Measurements from ENCODE around the gene GATA5.

Gene GATA5

DNA sequence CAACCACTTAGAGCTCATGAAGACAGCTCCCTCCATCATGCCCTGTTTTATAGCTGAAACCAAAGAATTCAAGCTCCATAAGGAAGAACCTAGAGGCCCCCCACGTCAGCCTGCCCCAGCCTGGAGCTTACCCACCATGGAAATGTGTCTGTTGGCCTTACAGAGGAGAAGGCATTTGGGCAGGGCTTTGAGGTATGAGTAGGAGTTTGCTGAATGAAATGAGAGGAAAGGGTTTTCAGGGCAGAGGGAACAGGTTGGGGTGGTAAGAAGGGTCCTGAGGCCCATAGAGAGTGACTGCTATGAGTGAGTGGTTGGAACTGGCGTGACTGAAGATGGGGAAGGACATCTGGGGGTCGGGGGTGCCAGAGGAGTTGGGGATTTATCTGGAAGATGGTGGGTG, 12.7 kb upstream of the GATA5 start:
- no peaks in the 10 kb centered on the region for H3K9me3 Mint-ChIP-seq
- H3K4me3 Mint-ChIP-seq: no peak overlapping the region
- no peak overlapping the region for H3K27ac Mint-ChIP-seq
- H3K27me3 Mint-ChIP-seq: peaks cover 26% of the 10 kb centered on the region
- no peaks in the 10 kb centered on the region for H3K4me1 Mint-ChIP-seq
- DNase-seq (ENCODE audit: low spot score in 2 of 2) (no peak), ATAC-seq (ENCODE audit: low read depth) (no peak)
- no peaks in the 10 kb centered on the region for H3K36me3 Mint-ChIP-seq

DNA sequence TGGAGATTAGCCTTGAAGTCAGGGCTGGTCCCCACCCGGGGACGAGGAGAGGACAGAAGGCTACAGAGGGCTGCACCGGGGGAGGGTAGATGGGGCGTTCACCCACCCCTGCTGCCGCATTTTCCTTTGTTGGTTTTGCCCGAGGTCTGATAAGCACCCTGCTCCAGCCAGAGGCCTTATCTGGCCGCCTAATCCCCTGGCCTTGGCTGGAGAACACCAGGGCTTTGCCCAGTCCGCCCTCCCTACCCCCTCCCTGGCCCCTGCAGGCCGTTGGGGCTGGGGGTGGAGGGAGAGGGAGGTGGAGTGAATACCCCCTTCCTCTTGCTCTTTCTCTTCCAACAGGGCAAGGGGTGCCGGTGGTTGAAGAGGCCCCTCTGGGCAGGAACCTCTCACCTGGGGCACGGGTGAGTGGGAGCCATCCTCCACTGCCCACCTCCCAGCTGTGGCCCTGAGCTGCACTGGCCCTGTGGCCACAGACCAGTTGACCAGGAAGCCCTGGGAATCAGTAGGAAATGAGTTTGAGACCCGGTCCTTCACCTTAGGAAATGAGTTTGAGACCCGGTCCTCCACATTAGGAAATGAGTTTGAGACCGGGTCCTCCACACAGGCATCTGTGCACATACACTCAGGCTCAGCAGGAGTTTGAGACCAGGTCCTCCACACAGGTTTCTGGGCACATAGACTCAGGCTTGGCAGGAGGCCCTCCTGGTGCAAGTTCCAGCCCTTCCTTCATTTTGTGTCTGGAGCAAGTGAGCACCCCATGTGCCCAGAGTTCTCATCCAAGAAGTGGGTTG, 12.0 kb upstream of the GATA5 start:
- Mint-ChIP-seq H3K36me3 (no peaks in the 10 kb centered on the region), H3K4me3 (no peak overlapping the region), H3K27ac (no peak overlapping the region), H3K9me3 (no peaks in the 10 kb centered on the region), H3K27me3 (peaks cover 28% of the 10 kb centered on the region), H3K4me1 (no peaks in the 10 kb centered on the region)
- DNase-seq (ENCODE audit: low spot score in 2 of 2): no peak
- ATAC-seq (ENCODE audit: low read depth): no peak

DNA sequence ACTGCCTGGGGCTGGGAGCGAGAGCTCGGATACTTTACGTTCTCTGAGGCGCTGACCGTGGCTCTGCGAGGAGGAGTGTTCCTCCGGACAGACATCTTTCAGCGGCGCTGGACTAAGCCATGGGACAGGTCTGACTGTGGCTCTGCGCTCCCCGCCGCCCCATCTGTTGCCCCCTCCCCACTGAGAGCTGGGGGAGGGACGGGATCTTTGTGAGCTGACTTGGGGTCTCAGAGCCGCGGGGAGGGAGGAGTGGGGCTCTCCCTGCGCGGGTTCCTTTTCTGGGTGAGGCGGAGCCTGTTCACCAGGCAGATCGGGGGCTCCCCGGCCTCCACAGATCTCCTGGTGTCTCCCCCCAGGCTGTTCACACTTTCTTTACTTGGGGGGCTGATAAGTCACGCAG, 11.3 kb upstream of the GATA5 start:
- Mint-ChIP-seq H3K4me3 (no peak overlapping the region), H3K36me3 (no peaks in the 10 kb centered on the region), H3K27me3 (peaks cover 24% of the 10 kb centered on the region), H3K9me3 (no peaks in the 10 kb centered on the region), H3K4me1 (peaks cover 3% of the 10 kb centered on the region), H3K27ac (no peak overlapping the region)
- no peak for DNase-seq (ENCODE audit: low spot score in 2 of 2)
- no peak for ATAC-seq (ENCODE audit: low read depth)

DNA sequence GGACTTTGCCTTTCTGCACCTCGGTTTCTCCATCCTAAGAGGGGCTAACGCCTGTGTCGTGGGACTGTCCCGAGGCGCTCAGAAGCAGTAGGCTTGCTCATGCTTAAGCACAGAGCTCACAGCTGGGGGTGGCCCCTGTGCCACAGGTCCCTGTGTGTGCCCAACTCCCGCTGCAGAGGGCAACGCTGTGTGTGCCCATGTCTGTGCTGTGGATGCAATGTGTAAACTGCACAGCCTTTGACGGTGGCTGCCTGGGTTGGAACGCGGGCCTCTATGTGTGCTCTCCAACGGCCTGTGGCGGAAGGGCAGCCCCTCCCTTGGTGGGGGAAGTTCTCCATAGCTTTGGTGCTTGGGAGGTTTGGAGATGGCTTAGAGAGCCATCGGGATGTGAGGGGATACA, 10.7 kb upstream of the GATA5 start:
- H3K9me3 Mint-ChIP-seq: no peaks in the 10 kb centered on the region
- peaks cover 23% of the 10 kb centered on the region for H3K27me3 Mint-ChIP-seq
- no peak overlapping the region for H3K4me3 Mint-ChIP-seq
- ATAC-seq (ENCODE audit: low read depth): no peak
- no peaks in the 10 kb centered on the region for H3K36me3 Mint-ChIP-seq
- peaks cover 3% of the 10 kb centered on the region for H3K4me1 Mint-ChIP-seq
- no peak for DNase-seq (ENCODE audit: low spot score in 2 of 2)
- no peak overlapping the region for H3K27ac Mint-ChIP-seq

DNA sequence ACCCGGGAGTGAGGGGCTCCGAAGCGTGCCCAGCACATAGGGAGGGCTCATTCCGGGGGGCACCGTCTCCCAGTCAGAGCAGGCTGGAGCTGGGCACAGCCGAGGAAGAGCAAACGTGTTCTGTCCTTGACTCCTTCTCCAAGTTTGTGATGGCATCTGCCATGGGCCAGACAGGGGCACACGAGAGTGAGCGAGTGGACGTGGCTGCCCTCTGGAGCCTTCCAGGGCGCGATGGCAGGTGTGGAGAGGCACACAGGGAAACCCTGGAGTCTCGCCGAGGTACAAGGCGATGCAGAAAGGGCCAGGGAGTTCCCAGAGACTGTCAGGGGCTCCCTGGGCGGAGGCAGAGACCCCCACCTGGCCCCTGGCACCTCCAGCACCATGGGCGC, 9.9 kb upstream of the GATA5 start:
- H3K9me3 Mint-ChIP-seq: no peaks in the 10 kb centered on the region
- H3K27ac Mint-ChIP-seq: no peak overlapping the region
- DNase-seq (ENCODE audit: low spot score in 2 of 2) (no peak), ATAC-seq (ENCODE audit: low read depth) (no peak)
- H3K4me1 Mint-ChIP-seq: peaks cover 3% of the 10 kb centered on the region
- no peak overlapping the region for H3K4me3 Mint-ChIP-seq
- peaks cover 22% of the 10 kb centered on the region for H3K27me3 Mint-ChIP-seq
- no peaks in the 10 kb centered on the region for H3K36me3 Mint-ChIP-seq

DNA sequence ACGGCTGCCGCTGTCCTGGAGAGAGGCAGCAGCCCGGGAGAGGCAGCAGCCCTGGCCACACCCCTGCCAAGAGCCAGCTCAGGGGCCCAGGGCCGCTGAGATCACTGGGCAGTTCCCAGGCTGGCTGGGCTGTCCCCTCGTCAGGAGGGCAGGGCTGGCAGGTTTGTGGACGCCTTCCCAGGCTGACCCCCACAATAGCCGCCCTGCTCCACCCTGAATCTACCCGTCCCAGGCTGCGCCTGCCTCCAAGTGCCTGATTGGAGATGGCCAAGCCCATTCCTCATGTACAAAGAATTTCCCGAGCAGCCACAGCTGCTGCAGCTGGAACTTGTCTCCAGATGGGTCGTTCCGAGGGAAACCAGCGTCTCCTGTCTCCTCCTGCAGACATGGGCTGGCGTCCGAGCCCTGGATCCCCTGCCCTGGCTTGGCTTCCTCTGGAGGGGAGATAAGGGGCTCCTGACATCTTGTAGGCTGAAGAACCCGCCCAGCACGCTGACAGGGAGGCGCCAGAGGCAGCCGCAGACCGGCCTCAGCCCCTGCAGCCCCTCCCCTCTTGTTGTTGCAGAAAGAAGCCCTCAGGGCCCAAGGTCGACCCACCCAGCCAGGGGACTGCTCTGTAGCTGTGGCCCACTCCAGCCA, 9.4 kb upstream of the GATA5 start:
- H3K27ac Mint-ChIP-seq: no peak overlapping the region
- no peaks in the 10 kb centered on the region for H3K36me3 Mint-ChIP-seq
- peaks cover 3% of the 10 kb centered on the region for H3K4me1 Mint-ChIP-seq
- H3K9me3 Mint-ChIP-seq: no peaks in the 10 kb centered on the region
- ATAC-seq (ENCODE audit: low read depth) (no peak), DNase-seq (ENCODE audit: low spot score in 2 of 2) (no peak)
- H3K4me3 Mint-ChIP-seq: no peak overlapping the region
- H3K27me3 Mint-ChIP-seq: peaks cover 22% of the 10 kb centered on the region

- no peak overlapping the region for H3K4me3 Mint-ChIP-seq
- ATAC-seq (ENCODE audit: low read depth): no peak
These were observed 8.7 kb upstream of the GATA5 start for GRCh38 chr20:62484478-62484877.

DNA sequence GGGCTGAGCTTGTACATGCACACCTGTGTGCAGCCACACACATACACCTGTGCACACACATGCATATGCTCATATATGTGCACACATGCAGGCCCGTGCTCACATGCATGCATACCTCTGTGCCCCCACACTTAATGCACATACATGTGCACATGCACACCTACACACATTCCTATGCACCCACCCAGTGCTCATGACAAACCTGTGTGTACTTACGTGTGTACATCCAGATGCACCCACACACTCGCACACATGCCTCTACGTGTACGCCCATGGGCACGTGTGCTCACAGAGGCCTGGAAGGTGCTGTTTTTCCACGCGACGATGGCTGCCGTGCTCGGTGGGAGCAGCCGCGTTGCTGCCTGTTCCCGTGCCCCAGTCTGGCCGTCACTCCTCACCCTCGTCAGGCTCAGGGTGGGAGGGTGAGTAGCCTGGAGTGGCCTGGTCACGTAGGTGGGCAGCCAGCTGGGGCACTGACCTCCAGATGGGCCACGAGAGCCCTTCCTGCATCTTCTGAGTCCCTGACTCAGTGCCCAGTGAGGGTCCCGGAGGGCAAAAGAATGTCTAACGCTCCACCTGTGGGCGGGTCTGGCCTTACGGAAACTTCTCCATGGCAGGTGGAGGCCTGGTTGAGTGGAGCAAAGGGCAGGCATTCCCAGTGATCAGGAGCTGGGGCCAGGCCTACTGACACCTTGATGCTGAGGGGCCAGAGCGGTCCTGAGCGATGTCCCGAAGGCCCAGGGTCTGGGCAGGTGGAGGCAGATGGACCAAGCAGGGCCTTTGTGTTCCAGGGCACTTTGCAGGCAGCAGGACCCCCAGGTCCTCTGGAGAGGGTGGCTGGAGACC, 8.0 kb upstream of the GATA5 start:
- DNase-seq (ENCODE audit: low spot score in 2 of 2): no peak
- Mint-ChIP-seq H3K4me3 (no peak overlapping the region), H3K9me3 (no peaks in the 10 kb centered on the region), H3K27me3 (peaks cover 30% of the 10 kb centered on the region), H3K27ac (no peak overlapping the region), H3K36me3 (no peaks in the 10 kb centered on the region), H3K4me1 (peaks cover 7% of the 10 kb centered on the region)
- ATAC-seq (ENCODE audit: low read depth): no peak

More at GRCh38 chr20:62484478-62484877, 8.7 kb upstream of the GATA5 start:
- Mint-ChIP-seq H3K27ac (no peak overlapping the region), H3K4me1 (peaks cover 3% of the 10 kb centered on the region), H3K27me3 (peaks cover 27% of the 10 kb centered on the region), H3K36me3 (no peaks in the 10 kb centered on the region), H3K9me3 (no peaks in the 10 kb centered on the region)
- no peak for DNase-seq (ENCODE audit: low spot score in 2 of 2)

DNA sequence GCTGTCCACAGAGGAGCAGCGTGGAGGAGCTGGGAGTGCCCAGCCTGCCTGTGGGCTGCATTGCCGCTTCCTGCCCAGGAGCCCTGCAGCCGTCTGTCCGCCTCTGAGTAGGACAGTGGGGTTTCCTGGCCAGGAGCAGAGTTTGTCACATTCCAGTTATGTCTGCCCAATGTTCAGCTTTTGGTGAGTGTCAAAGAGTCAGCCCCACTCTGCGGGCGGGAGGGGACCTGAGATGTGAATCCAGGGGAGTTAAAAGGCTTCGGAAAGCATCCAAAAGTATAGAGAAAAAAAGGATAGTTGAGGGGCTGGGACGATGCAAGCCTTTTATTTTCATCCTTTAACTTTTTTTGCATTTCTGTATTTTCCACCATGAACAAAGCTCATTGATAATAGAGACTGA, 7.2 kb upstream of the GATA5 start:
- Mint-ChIP-seq H3K36me3 (no peaks in the 10 kb centered on the region), H3K27me3 (peaks cover 32% of the 10 kb centered on the region), H3K9me3 (no peaks in the 10 kb centered on the region), H3K4me3 (no peak overlapping the region), H3K4me1 (peaks cover 7% of the 10 kb centered on the region), H3K27ac (no peak overlapping the region)
- no peak for DNase-seq (ENCODE audit: low spot score in 2 of 2)
- ATAC-seq (ENCODE audit: low read depth): no peak

DNA sequence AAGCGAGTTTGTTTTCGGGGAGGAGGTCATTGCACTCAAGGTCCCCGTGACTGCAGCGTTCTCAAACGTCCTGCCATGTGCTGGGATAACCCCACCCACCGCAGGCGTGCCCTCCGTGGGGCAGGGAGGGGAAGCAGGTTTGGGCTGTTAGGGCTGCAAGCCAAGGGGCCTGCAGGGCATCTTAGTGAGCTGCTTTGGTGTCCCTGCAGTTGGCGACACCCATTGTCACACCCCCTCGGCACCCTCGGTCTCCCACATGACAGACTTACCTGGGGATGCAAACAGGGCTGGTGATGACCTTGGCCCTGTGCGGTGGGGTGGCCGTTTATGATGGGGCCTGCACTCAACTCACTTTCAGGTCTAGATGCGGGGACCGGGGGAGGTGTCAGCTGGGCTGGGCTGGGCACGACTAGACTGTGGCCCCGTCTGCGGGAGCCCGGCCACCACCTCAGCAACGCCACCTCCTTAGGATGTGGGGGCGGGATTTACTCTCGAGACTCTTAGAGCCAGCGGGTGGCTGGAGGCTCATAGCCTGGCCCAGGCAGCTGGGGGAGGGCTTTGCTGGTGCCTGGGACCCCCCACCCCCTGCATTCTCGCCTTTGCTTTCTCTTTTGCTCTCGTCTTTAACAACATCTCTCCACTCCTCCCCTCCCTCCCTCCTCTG, 6.5 kb upstream of the GATA5 start:
- H3K4me1 Mint-ChIP-seq: peaks cover 7% of the 10 kb centered on the region
- ATAC-seq (ENCODE audit: low read depth) (peak; percentile 26), DNase-seq (ENCODE audit: low spot score in 2 of 2) (no peak)
- H3K36me3 Mint-ChIP-seq: no peaks in the 10 kb centered on the region
- no peak overlapping the region for H3K4me3 Mint-ChIP-seq
- H3K27ac Mint-ChIP-seq: no peak overlapping the region
- no peaks in the 10 kb centered on the region for H3K9me3 Mint-ChIP-seq
- H3K27me3 Mint-ChIP-seq: peaks cover 37% of the 10 kb centered on the region

DNA sequence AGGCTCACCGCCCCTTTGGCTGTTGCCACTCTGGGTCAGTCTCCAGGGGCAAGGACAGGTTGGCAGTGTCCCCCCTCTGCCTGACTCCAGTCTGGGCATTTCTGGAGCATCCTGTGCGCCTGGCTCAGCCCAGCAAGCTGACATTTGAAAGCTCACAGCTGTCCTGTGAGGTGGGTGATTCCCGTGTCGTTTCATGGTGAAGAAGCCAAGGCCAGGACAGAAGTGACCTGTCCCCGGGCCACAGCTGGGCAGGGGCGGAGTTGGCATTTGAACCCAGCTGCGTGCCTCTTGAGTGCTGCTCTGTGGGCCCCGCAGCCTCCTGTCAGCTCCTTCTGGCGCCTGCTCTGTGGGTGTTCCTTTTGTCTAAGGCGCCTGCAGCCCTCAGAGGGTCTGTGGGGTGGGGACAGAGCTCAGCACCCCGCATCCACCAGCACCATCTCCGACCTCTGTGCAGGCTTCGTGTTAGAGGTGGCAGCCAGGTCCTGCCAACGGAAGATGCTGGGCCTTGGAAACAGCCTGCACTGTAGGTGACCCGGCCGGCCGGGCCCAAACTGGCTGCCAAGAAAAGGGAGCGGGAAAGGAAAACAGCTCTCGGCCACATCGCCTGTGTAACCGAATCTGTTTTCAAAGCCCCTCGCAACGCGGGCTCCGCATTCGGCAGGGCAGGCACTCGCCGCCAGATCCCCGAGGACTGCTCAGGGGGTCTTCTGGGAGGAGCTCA, 5.8 kb upstream of the GATA5 start:
- Mint-ChIP-seq H3K36me3 (peaks cover 2% of the 10 kb centered on the region), H3K9me3 (no peaks in the 10 kb centered on the region), H3K4me3 (no peak overlapping the region), H3K27ac (no peak overlapping the region), H3K27me3 (peaks cover 36% of the 10 kb centered on the region), H3K4me1 (peaks cover 11% of the 10 kb centered on the region)
- no peak for ATAC-seq (ENCODE audit: low read depth)
- no peak for DNase-seq (ENCODE audit: low spot score in 2 of 2)

DNA sequence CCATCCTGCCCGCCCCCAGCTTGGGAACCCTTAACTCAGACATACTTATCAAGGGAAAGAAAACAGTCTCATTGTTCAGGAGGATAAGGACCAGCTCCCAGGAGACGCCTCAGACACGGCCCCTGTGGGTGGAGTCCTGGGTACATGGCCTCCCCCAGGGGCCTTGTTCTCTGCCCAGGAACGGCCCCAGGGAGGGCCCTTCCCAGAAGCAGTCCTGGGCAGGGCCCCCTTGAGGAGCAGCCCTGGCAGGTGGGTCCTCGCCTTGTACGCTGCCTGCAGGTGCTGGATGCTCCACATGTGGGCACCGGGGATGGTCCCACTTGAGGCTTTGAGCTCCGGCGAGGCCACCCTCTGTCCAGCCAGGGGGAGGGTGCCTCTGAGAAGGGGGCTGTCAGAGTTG, 4.5 kb upstream of the GATA5 start:
- H3K4me3 Mint-ChIP-seq: no peak overlapping the region
- H3K9me3 Mint-ChIP-seq: no peaks in the 10 kb centered on the region
- peaks cover 34% of the 10 kb centered on the region for H3K27me3 Mint-ChIP-seq
- DNase-seq (ENCODE audit: low spot score in 2 of 2): no peak
- no peak for ATAC-seq (ENCODE audit: low read depth)
- peaks cover 2% of the 10 kb centered on the region for H3K36me3 Mint-ChIP-seq
- H3K4me1 Mint-ChIP-seq: peaks cover 11% of the 10 kb centered on the region
- H3K27ac Mint-ChIP-seq: no peak overlapping the region

GRCh38 chr20:62479656-62480055, 3.9 kb upstream of the GATA5 start:
- DNase-seq (ENCODE audit: low spot score in 2 of 2) (no peak), ATAC-seq (ENCODE audit: low read depth) (no peak)
- no peaks in the 10 kb centered on the region for H3K9me3 Mint-ChIP-seq
- no peak overlapping the region for H3K27ac Mint-ChIP-seq
- H3K36me3 Mint-ChIP-seq: peaks cover 2% of the 10 kb centered on the region
- no peak overlapping the region for H3K4me3 Mint-ChIP-seq
- peaks cover 11% of the 10 kb centered on the region for H3K4me1 Mint-ChIP-seq
- H3K27me3 Mint-ChIP-seq: peaks cover 34% of the 10 kb centered on the region
